Measurements from ENCODE around the gene GUCD1.
"Not testable (repeated sequence)": the region's sequence is repeated elsewhere in the genome, so short reads cannot be mapped to it uniquely, and the experiment has no call there.

Gene GUCD1

GRCh38 chr22:24532075-24532474, 22.9 kb downstream of the GUCD1 start:
- no peak for DNase-seq (ENCODE audit: low read depth in 1 of 2, low spot score in 1 of 2)

DNA sequence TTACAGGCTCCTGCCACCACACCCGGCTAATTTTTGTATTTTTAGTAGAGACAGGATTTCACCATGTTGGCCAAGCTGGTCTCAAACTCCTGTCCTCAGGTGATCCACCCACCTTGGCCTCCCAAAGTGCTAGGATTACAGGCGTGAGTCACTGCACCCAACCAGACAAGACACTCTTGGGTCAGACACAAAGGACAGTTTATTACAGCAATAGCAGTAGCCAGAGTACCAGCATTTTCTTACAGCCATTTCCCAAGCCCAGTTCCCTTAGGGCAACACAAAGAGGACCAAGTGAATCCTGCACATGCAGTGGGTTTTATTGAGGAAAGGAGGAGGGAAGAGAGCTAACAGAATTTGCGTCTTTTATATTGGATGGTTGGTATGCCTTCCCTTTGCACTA, 24.0 kb downstream of the GUCD1 start:
- DNase-seq (ENCODE audit: low read depth in 1 of 2, low spot score in 1 of 2), result not testable (repeated sequence)

DNA sequence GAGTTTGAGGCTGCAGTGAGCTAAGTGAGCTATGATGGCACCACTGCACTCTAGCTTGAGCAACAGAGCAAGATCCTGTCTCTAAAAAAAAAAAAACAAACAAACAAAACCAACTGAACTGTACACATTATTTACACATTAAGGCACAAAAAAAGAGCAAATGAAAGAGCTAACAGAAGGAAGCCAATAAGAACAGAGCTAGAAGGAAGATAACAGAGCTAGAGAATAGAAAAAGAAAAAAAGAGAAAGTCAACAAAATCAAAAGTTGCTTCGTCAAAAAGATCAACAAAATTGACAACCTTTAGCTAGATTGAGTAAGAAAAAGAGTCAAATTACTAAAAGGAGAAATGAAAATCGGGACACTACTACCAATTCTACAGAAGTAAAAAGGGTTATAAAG, 25.0 kb downstream of the GUCD1 start:
- no peak for DNase-seq (ENCODE audit: low read depth in 1 of 2, low spot score in 1 of 2)

- DNase-seq (ENCODE audit: low read depth in 1 of 2, low spot score in 1 of 2), result no peak
Observed at GRCh38 chr22:24526191-24526590, 28.7 kb downstream of the GUCD1 start.

DNA sequence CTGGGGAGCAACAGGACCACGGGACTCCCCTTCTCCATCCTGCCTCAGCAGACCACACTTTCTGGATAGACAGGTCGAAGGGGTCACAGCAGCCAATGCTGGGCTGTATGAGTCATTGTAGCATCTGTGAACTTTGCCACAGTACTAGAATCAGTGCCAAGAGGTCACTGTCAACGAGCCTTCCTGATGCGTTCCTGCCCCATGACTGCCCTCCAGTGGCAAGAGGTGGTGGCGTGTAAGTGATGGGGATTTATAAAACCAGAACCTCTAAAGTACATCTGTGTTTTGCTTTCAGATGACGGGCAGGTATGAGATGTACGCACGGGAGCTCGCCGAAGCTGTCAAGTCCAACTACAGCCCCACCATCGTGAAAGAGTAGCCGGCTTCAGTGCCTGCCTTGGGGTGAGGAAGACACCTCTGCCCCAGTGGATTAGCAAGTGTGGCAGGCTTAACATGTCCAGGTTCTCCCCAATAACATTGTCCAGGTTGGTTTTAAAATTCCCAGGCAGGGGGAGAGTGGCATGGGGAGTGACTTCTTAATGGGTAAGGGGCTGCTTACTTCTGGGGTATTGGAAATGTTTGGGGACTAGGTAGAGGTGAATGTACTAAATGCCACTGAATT, 29.4 kb downstream of the GUCD1 start:
- peak; percentile 49 to 53 for DNase-seq (ENCODE audit: low read depth in 1 of 2, low spot score in 1 of 2)

DNA sequence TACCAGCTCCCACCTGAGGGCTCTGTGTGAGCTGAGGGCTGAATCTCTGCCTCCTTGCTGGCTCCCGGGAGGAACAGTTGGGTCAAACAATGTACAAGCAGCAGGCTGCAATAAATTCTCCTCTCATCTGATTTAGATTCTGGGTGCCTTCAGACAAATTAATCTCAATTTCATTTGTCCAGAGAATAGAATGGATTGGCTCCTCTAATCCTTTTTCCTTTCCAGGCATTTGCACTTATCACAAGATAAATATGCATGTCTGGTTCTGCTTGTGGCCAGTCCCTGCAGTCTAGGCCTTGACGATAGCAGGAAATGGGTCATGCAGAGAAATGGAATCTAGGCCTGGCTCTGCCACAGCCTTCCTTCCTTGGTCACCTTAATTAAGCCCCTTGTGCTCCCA, 31.1 kb downstream of the GUCD1 start:
- DNase-seq (ENCODE audit: low read depth in 1 of 2, low spot score in 1 of 2), result no peak

DNA sequence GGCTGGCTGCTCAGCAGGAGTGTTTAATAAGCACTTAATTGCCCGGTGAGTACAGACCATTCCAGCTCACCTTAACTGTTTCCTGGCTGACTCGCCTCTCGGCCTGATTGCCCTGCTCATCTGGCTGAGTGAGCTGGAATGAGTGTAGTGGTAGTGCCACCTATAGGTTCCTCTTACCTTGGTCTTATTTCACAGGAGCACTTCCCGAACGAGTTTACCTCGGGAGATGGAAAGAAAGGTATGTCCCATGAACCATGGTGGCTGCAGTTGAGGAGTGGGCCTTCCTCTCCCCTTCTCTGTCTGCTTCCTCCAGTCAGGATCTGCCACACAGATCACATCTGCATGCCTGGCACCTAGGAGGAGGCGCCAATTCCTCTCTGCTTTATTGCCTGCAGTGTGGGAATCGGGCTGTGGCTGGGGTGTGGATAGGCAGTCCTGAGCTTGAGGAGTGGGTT, 33.1 kb downstream of the GUCD1 start:
- DNase-seq (ENCODE audit: low read depth in 1 of 2, low spot score in 1 of 2), result no peak

DNA sequence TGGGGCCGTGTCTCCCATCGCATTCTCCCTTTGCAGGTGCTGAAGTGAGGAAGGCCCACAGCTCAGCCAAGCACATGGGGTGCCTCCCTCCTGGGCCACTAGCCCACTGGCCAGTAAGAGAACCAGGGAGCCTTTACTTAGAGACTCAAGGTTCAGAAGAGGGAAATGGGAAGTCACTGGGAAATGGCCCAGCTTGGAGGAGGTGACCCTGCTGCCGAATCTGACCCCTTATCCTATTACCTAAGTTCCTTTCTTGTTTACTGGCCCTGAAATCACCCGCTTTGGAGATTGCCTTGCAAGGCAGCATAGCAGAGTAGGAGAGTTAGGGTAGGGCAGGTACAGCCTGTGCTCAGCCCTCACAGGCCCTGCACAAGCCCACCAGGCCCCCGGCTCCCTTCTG, 35.4 kb downstream of the GUCD1 start:
- no peak for DNase-seq (ENCODE audit: low read depth in 1 of 2, low spot score in 1 of 2)

DNA sequence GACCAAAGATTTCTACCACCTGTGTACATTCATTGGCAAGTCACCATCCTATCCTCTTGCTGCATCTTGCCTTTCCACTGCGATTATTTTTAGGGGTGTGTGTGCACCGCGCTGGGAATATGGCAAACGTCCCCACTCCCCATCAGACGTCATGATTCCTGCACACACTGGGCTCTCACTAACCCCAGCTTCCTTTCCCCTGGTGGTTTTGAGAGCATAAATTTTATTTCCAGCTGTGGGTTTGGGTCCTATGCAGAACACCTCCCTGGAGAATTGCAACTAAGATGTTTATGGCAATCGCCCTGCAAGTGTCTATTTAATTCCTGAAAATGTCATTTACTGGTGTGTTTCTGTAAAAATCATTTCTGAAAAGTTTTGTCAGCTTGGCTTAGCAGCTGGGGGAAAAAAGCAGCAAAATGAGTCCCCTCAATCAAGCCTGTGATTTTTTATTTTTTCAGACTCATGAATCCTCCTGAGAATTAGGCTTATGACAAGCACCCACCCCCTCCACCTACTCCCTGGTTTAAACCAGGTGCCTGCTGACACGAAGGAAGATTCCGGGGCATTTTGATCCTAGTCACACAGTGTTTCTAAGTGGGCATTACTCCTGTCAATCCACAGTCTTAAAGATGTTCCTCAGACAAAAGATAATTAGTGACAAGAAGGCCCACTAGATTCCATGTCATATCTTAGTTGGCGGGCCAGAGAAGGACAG, 36.0 kb downstream of the GUCD1 start:
- no peak for DNase-seq (ENCODE audit: low read depth in 1 of 2, low spot score in 1 of 2)

DNA sequence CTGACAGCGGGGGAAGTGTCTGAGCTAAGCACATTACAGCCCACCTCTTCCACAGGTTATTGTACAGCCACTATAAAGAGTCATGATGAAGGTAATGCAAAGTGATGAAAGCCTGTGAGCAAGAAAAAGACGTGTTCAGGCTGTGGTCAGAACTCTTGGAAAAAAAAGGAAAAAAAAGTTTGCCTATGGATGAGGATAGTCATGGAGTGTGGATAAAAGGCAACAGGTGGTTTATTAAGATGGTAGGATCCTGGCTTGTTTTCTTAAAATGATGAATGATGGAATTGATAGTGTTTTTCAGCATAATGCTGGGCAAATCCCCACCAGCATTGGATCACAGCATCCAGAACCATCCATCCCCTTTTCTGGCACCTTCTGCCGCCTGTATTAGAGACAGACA, 36.7 kb downstream of the GUCD1 start:
- no peak for DNase-seq (ENCODE audit: low read depth in 1 of 2, low spot score in 1 of 2)

DNA sequence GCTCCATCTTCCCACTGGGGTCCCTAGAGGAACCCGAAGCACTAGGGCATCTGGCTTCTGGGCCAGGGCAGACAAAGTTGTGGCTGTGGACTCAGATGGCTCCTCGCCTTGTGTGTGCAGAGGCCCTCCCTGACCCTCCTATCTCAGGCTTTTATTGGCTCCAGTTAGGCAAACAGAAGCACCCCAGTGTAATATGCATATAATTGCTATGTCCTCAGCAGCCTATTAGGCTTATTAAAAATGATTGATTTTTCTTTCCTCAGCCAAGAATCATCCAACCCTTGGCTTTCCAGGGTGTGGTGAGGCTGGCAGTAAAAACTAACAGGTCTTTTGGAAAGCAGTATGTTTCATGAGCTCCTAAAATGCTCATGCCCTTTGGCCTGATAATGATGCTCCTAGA, 37.5 kb downstream of the GUCD1 start:
- DNase-seq (ENCODE audit: low read depth in 1 of 2, low spot score in 1 of 2), result no peak

- no peak for DNase-seq (ENCODE audit: low read depth in 1 of 2, low spot score in 1 of 2)
Observed at GRCh38 chr22:24516301-24516737, 38.6 kb downstream of the GUCD1 start.

DNA sequence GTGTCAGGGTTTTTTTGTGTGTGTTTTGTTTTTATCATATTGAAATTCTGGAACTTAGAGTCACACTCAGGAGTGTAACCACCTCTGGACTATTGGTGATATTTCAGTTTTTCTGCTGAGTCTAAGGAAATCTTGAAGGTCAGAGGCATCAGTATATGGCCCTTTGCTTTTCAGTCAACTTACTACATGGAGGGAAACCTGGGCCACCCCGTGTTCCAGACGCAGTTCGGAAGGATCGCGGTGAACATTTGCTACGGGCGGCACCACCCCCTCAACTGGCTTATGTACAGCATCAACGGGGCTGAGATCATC, 40.0 kb downstream of the GUCD1 start:
- no peak for DNase-seq (ENCODE audit: low read depth in 1 of 2, low spot score in 1 of 2)

DNA sequence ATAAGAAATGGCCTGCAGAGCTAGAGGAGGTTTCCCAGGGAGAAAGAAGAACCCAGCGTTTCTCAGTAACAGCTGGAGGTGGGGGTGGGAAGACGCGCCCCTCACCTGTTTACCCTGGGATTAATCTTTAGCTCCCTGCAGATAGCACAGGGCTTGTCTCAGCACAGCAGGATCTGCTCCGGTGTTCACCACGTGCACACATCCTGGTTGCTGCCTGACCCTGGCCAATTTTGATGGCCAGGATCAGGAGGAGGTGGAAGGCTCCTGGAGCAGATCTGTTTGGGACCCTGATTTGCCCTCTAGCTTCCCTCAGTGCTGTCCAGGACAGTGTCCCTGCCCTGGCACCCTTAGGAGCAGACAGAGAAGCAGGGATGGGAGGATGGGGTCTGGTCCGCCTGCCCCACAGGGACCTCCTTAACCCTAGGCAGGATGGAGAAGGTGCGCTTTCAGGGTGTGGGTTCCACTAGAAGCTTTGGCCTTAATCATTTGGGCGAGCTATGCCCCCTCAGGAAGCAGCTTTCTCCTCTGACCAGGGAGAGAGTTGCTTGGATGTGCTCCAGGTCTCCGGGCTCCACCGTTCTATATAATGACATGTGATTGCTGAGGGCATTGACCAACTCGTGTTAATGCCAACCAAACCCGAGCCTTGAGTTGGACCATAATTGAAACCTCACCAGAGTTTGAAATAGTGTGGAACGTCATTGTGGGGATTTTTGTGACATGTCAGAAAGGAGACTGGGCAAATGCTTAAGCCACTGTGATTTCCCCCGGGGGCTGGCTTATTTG, 40.5 kb downstream of the GUCD1 start:
- DNase-seq (ENCODE audit: low read depth in 1 of 2, low spot score in 1 of 2), result no peak

DNA sequence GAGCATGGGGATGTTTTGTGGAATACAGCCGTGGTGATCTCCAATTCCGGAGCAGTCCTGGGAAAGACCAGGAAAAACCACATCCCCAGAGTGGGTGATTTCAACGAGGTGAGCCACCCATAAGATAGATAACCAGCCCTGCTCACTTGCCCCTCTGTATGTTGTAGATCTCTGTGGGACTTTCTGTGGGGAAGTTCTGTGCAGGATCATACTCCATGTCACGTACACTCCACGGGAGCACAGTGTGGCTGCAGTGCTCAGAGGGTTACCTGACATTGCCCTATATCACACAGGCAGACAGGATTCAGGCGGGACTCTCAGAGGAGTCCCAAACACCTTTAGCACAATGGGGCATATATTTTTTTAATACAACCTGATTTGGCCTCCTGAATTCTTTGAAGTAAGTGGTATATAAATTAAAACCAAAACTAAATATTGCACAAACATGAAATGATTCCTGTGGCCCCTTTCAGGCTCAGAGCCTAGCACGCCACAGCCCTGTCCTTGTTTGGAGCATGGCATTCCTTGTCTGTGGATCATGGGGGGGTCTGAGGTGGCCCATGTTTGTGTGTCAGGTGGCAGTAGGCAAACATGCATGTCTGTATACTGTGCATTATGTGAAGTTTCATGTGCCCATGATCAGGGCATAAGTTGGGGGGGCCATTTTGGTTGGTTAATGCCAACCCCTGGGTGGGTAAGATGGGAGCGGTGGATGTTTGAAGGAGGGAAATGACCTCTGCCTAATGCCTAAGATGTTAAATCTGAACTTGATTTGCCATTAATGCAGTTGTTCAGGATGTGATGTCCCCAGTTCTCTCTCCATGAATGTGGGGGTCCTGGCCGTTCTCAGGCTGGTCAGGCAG, 41.3 kb downstream of the GUCD1 start:
- no peak for DNase-seq (ENCODE audit: low read depth in 1 of 2, low spot score in 1 of 2)

DNA sequence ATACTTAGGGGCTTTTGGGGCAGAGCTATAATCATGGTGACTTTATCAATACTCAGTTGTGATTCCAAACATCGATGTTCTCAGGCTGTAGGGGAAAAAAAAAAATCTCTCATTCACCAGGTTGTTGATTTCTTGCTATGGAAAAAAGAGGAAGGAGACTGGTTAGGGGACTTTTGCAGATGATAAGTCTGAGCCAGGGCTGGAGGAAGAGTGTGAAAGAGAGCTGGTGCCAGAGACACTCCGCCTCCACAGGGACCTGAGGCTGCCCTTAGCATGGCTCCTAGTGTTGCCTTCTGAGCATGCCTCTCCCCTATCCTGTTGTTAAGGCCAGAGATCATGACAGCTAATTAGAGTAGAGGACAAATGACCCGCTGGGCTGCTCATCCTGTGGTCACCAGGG, 42.9 kb downstream of the GUCD1 start:
- no peak for DNase-seq (ENCODE audit: low read depth in 1 of 2, low spot score in 1 of 2)

GRCh38 chr22:24510637-24511625, 44.0 kb downstream of the GUCD1 start:
- DNase-seq (ENCODE audit: low read depth in 1 of 2, low spot score in 1 of 2), result no peak

GRCh38 chr22:24507716-24508115, 47.2 kb downstream of the GUCD1 start:
- DNase-seq (ENCODE audit: low read depth in 1 of 2, low spot score in 1 of 2), result no peak

DNA sequence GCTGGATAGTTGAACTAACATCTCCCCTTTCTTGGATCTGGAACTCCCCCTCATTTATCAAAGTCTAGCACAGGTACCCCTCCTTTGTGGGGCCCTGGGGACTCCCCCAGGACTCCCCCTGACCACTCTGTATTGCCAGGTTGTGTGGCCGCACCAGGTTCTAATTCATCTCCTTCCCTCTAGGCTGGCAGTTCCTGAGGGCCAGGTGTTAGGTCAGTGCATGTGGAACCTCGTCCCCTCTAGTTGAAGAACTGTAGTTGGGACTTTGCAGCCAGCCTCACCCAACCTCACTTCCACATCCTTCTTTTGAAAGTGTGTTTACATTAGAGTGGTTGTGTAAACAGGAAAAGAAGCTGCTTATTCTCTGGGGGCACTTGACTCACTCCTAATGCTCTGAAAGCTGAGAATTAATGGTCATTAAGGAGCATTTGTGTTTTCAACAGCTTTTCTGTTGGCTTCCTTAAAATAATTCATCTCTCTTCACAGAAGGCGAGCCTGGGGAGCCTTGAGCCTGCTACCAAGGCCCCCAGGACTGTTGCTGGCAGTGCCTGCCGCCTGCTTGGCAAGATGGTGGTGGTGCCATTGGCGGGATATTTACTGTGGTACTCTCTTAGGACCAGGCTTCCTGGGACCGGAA, 48.0 kb downstream of the GUCD1 start:
- DNase-seq (ENCODE audit: low read depth in 1 of 2, low spot score in 1 of 2), result no peak
